ENCODE results near the gene TULP4.

DNA sequence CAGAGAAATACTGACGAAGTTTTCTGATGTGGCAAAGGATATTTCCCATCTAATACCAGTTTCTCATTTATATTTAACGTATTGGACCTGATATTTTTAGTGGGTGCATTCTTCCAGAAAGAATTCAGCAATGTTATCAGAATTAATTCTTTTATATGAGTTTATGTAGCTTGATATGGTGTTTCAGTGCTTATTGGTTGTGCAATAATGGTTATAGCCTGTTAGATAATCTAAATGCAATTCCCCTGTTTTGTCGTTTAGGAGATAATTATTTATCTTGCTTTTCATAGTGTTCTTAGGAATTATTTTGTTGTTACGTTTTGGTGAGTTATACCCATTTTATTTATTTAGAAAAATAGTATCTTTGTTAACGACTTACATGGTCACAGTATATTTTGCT, 196.2 kb downstream of the TULP4 start:
- no peak for TF ChIP-seq ZNF571 (tag by site-specific recombination; IDR thresholded peaks at IDR 0.05)
- TF ChIP-seq ZNF16 (tag by site-specific recombination; IDR thresholded peaks at IDR 0.05; ENCODE audit: low read depth) = no peak
- TF ChIP-seq, protein P1, sequence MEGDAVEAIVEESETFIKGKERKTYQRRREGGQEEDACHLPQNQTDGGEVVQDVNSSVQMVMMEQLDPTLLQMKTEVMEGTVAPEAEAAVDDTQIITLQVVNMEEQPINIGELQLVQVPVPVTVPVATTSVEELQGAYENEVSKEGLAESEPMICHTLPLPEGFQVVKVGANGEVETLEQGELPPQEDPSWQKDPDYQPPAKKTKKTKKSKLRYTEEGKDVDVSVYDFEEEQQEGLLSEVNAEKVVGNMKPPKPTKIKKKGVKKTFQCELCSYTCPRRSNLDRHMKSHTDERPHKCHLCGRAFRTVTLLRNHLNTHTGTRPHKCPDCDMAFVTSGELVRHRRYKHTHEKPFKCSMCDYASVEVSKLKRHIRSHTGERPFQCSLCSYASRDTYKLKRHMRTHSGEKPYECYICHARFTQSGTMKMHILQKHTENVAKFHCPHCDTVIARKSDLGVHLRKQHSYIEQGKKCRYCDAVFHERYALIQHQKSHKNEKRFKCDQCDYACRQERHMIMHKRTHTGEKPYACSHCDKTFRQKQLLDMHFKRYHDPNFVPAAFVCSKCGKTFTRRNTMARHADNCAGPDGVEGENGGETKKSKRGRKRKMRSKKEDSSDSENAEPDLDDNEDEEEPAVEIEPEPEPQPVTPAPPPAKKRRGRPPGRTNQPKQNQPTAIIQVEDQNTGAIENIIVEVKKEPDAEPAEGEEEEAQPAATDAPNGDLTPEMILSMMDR (tag by site-specific recombination; IDR thresholded peaks at IDR 0.05) = no peak
- no peak for TF ChIP-seq SETDB1 (IDR thresholded peaks at IDR 0.05; ENCODE audit: insufficient read length, low read length)

Measured in HEK293 (cell line).